ENCODE results near the gene CEL.

The CEL gene

DNA sequence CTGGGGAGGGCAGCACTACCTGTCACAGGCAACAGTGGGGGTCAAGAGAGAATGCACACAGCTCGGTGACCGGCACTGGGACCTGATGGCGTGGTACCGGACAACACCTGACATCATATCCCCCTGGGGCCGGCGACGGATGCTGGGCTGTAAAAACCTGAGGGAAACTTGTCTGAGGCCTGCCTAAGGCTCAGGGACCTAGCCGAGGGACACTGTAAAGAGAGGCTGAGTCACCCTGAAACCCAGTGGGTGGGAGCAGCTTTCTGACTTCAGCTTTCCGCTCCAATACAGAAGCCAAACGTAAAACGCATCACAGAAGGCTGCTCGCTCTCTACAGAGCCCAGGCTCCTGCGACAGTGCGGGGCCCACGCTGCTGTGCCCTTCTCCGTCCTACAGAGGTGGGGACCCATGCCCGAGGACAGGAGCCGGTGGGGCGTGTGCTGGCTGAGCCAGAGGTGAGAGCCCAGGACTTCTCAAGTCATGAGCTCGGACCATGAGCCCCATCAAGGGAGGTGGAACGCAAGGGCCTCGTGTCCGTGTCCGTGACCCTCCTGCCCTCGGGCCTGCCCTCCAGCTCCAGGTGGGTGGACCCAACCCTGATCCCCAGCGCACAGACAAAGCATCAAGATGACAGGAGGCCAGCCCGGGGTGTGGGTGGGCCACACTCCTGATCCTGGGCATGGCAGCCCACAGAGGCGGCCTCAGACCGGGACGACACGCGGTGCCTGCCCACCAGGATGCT lies 54.0 kb downstream of the CEL start:
- peak in 1 of 2 donors; percentile 44 for DNase-seq (ENCODE audit: low read depth in 1 of 2, low spot score in 1 of 2)

DNA sequence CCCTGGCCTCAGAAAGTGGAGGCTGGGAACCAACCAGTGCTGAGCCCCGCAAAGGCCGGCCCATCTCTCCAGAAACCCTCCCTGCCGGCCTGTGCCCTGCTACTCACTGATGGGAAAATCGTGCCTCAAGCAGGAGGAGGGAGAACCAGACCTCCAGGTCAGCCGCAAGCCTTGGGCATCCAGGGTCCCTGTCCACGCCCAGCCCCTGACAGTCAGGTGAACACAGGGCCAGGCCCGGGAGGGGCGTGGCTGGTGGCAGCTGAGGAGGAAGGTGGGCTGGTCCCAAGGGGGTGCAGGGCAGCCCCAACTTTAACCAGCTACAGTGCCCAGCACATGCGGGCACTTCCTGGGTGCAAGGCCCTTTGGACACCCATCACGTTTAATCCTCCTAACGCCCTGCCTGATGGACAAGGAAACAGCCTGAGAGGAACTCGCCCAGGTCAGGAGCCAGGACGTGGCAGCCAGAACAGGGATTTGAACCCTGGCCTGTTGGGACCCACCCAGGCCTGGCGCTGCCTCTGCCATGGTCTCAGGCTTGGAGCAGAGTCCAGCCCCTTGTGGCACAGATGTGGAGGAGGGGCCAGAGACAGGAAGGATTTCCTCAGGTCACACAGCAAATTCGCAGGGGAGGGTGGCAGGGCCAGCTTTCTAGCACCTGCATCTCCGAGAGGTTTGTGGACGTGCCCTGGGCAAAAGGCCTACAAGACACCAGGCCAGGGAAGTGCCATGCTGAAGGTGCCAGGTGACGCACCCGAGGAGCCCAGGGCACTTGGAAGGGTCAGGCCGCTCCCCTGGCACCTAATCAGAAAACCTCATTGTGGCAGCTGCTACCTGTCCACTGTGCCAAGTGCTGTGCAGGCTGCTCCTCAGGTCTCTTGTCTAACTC lies 54.8 kb downstream of the CEL start:
- DNase-seq (ENCODE audit: low read depth in 1 of 2, low spot score in 1 of 2): no peak

DNA sequence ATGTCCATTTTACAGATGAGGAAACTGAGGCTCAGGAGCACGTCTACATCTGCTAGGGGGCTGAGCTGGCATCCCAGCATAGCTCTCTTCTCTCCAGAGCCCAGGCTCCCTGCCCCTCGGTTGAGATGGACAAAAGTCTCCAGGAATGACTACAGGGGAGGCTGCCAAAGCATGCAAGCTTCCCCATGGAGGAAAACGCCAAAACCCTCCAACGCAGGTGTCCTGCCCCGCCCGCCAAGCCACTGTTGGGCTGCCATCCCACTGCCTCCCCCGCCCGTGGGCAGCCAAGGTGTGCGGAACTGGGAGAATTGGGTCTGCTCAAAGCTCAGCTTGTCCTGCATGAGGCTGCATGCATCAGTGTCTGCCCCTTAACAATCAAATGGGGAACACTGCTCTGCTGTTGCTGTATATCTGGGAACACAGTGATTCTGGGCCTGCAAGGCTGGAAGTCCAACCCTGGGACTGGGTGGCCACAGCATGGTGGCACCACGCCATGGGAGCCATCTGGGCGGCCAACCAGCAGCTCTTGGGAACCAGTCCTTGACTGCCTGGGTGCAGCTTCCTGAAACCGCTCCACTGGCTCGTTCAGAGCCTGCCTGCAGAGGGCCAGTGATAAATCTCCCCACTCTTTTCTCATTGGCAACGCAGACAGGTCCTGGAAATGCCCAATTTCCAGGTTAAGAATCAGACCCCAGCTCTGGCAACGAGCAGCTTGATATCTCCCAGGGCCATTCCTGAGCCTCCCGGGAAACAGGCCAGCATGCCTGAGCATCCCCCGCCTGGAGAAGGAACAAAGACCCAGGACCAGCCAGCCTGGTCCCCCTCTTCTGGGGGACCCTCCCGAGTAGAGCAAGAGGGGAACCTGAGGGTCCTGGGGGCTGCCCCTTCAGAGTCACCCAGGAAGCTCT lies 55.7 kb downstream of the CEL start:
- no peak for DNase-seq (ENCODE audit: low read depth in 1 of 2, low spot score in 1 of 2)

DNA sequence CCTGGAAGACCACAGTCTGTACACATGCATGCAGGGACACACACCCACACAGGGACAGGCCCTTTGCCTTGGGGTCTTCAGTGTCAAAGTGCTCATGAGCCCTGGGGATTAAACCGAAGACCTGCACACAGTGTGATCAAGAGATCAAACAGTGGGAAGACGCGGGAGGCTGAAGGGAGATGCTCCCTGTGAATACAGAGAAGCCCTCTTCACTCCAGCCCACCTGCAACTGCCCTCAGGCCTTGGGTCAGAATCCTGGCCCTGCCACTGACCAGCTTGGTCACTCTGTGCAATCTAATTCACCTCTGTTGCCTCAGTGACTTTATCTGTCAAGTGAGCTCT lies 56.4 kb downstream of the CEL start:
- DNase-seq (ENCODE audit: low read depth in 1 of 2, low spot score in 1 of 2): no peak

DNA sequence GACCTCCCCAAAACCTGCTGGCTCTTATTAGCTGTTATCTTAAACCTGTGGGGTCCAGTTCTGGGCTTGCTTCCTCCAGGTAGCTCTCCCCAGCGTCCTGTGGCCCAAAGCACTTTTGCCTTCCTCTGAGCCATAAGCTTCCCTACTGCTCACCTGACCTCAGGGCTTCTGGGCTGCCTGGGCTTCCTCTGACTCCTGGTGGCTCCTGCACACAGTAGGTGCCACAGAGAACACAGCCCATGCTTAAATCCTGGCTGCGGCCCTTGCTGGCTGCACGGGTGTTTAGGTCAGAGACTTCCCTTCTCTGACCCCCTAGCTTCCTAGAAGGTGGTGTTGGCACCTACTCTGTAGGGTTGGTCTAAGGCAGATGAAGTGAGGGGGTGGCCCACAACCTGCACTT lies 56.8 kb downstream of the CEL start:
- no peak for DNase-seq (ENCODE audit: low read depth in 1 of 2, low spot score in 1 of 2)

DNA sequence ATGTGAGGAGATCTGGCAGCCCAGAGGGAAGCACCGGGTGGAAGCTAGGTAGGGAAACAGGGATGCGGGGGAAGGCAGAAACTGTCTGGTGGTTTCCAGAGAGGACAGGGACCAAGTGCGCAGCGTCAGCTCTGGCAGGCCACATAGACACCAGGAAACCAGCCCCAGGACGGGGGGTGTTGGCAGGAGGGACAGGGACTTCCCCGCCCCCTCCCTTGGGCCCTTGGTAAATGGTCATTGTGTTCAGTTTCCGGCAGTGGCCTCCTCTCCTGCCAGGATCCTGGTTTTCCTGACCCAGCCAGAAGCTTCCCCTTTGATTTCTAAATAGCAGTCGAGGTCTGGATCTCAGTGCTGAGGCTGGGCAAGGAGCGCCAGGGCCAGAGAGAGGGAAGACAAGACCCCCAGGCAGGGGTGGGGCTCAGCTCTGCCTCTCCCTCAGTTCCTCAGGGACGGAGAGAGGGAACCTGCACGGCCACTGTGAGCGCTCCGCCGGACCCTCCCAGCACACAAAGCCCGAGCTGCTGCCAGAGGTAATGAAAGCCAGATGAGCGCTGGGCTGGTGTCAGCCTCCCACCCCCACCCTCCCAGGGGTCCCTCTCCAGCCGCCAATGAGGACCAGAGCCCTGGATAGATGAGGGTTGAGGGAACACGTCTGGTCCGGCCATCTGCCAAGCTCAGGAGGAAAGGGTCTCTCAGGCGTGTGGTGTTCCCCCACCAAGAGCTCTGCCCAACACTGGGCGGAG lies 57.5 kb downstream of the CEL start:
- DNase-seq (ENCODE audit: low read depth in 1 of 2, low spot score in 1 of 2): no peak

DNA sequence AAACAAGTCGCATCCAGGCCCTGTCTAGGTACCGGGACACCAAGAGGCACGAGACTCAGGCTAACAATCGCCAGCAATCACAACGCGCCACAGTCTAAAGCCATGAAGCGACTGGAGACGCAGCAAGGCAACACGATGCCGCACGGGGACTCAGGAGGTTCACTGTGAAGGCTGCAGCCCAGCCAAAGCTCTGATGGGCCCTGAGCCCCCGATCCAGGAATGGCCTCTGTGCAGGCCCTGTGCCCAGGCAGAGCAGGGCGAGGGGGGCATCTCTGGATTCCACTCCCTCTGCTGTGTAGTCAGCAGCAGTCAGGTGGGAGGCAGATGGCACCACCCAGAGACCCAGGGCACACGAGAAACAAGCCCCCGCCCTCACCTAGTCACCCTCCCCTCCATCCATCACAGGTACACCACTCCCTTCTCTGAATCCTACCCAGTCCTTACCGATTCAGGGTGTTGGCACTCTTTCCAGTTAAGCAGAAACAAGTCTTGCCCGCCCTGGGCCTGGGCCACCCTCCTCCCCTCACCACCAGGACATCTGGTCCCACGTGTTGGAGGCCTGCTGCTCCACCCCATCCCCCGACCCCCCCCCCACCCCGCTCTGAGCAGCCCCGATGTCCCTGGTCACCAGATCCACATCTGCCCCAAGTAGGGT lies 58.2 kb downstream of the CEL start:
- no peak for DNase-seq (ENCODE audit: low read depth in 1 of 2, low spot score in 1 of 2)

DNA sequence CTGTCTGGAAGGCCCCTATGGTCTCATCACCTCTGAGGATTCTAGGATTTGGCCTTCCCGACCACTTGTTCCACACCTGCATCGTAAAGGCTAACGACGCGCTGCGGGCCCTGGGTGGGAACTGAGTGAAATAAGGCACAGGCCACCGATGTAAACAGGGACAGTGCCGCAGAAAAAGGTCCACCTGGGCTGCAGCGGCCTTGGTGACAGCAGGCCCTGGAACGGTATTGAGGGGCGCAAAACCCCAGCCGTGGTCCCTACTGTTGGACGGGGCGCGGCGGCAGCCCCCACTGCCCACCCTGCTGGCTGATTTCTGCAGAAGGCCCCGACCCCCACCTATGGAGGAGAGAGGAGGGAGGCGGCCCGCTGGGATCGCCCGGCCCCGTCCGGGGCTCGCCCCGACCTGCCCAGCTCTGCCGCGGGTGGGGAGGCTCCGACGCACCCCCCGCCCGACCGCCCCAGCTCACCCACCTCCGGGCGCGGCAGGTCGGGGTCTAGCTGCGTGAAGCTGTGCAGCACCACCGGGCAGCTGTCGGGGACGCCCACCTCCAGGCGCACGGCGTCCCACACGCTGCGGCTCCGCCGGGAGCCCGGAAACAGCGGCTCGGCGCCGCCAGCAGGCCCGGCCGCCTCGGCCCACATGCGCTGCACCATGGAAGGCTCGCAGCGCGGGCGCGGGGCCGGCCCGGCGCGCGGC lies 58.9 kb downstream of the CEL start:
- no peak for DNase-seq (ENCODE audit: low read depth in 1 of 2, low spot score in 1 of 2)

All from stimulated activated CD4-positive, alpha-beta T cell treated with anti-CD3 and anti-CD28 coated beads, Interleukin-15, amount 100 ng/mL, for 1 hour (primary cell).